ENCODE data around the gene SORCS1. TPM values are rescaled to one million over a fixed set of nuclear protein-coding genes. Genes with fewer than 3 reads are reported as not detected.

SORCS1 gene
- total and polyA plus RNA-seq, 4 donors, result 0.08 to 0.21 (median 0.09) TPM; not detected in 1

DNA sequence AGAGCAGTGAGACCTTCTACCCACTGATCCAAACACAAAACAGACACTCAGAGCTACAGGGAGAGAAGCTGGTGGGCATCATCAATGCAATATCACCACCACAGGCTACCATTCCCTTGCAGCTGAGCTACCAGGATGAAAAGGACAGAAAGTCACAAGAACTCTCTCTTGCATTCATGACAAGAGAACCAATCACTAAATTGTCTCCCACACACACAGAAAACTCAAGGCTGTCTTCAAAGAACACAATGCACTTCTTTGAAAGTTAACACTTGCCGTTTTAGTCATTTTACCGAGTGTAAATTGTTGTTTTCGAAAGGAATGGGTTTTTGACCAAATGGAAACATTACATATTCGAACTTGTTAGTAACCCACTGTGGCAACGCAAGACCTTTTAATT lies 626.6 kb downstream of the SORCS1 start:
- 80% methylated on average over 5 of the region's 5 CpGs for WGBS

DNA sequence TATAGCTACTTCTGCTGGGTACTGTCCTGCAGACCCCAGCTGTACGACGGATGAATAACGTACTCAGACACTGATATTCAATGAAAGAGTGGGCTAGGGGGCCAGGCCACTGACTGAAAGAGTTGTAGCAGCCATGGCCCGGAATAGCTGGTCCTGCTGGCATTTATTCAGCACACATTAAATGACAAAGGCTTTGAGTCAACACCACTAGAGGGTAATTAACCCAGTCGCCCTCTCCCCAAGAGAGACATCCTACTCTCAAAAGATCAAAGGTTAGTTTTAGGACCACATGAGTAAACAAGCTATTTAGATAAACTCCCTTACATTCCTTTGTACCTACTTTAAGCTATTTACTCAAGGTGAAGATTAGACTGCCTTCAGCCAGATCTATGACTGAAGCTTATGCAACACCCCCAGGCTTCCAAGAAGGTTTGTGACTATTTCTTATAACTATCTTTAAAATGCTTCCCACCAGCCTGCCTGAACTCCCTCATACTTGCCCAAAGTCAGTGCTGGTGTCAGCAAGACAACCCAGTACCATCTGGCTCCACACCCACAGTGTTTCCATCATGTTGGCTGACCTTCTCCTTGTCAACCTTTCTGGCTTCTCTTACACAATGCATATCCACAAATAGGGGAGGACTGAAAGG lies 629.1 kb downstream of the SORCS1 start:
- WGBS, result 58% methylated on average over 5 of the region's 5 CpGs
- H3K9me3 ChIP-seq (ENCODE audit: control insufficient read depth in 4 of 4, low read length in 3 of 4), result peaks cover 0 to 6% (median 0%) of the 10 kb centered on the region in 4 donors
- no peaks in the 10 kb centered on the region for H3K4me1 ChIP-seq (ENCODE audit: control insufficient read depth in 4 of 4, insufficient read depth in 4 of 4, low read length in 3 of 4)
- H3K27ac ChIP-seq (ENCODE audit: low read depth in 1 of 2, low read length in 2 of 2), result no peak overlapping the region
- no peak overlapping the region for H3K9ac ChIP-seq (ENCODE audit: low read depth in 1 of 2, low read length in 2 of 2)
- H3K4me3 ChIP-seq (ENCODE audit: low read depth in 1 of 3, low read length in 3 of 3), result no peak overlapping the region
- H3K27me3 ChIP-seq (ENCODE audit: control insufficient read depth in 4 of 4, insufficient read depth in 4 of 4, low read length in 3 of 4), result no peaks in the 10 kb centered on the region
- no peaks in the 10 kb centered on the region for H3K36me3 ChIP-seq (ENCODE audit: control insufficient read depth in 4 of 4, insufficient read depth in 3 of 4, low read depth in 1 of 4, low read length in 3 of 4)
- DNase-seq (ENCODE audit: low spot score), result no peak
- TF ChIP-seq RXRA (IDR thresholded peaks at IDR 0.05) (no peak), FOXA2 (IDR thresholded peaks at IDR 0.05) (no peak), GABPA (IDR thresholded peaks at IDR 0.05 in 1 of 2, conservative IDR thresholded peaks at IDR 0.05 in 1 of 2) (no peak), JUND (IDR thresholded peaks at IDR 0.05) (no peak), FOXA1 (IDR thresholded peaks at IDR 0.05) (no peak), EGR1 (IDR thresholded peaks at IDR 0.05; ENCODE audit: low read depth in 2 of 2) (no peak), HNF4A (conservative IDR thresholded peaks at IDR 0.05) (no peak), NR2F2 (IDR thresholded peaks at IDR 0.05) (no peak), TAF1 (conservative IDR thresholded peaks at IDR 0.05) (no peak), YY1 (IDR thresholded peaks at IDR 0.05) (no peak)
- TF ChIP-seq, protein P1, sequence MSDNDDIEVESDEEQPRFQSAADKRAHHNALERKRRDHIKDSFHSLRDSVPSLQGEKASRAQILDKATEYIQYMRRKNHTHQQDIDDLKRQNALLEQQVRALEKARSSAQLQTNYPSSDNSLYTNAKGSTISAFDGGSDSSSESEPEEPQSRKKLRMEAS (IDR thresholded peaks at IDR 0.05), result no peak
- TF ChIP-seq, protein P2, sequence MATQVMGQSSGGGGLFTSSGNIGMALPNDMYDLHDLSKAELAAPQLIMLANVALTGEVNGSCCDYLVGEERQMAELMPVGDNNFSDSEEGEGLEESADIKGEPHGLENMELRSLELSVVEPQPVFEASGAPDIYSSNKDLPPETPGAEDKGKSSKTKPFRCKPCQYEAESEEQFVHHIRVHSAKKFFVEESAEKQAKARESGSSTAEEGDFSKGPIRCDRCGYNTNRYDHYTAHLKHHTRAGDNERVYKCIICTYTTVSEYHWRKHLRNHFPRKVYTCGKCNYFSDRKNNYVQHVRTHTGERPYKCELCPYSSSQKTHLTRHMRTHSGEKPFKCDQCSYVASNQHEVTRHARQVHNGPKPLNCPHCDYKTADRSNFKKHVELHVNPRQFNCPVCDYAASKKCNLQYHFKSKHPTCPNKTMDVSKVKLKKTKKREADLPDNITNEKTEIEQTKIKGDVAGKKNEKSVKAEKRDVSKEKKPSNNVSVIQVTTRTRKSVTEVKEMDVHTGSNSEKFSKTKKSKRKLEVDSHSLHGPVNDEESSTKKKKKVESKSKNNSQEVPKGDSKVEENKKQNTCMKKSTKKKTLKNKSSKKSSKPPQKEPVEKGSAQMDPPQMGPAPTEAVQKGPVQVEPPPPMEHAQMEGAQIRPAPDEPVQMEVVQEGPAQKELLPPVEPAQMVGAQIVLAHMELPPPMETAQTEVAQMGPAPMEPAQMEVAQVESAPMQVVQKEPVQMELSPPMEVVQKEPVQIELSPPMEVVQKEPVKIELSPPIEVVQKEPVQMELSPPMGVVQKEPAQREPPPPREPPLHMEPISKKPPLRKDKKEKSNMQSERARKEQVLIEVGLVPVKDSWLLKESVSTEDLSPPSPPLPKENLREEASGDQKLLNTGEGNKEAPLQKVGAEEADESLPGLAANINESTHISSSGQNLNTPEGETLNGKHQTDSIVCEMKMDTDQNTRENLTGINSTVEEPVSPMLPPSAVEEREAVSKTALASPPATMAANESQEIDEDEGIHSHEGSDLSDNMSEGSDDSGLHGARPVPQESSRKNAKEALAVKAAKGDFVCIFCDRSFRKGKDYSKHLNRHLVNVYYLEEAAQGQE (IDR thresholded peaks at IDR 0.05), result no peak

More for the DNA sequence above, 626.6 kb downstream of the SORCS1 start:
- H3K36me3 ChIP-seq (ENCODE audit: control insufficient read depth in 4 of 4, insufficient read depth in 3 of 4, low read depth in 1 of 4, low read length in 3 of 4), result no peaks in the 10 kb centered on the region
- no peak overlapping the region for H3K9ac ChIP-seq (ENCODE audit: low read depth in 1 of 2, low read length in 2 of 2)
- no peaks in the 10 kb centered on the region for H3K27me3 ChIP-seq (ENCODE audit: control insufficient read depth in 4 of 4, insufficient read depth in 4 of 4, low read length in 3 of 4)
- no peaks in the 10 kb centered on the region for H3K4me1 ChIP-seq (ENCODE audit: control insufficient read depth in 4 of 4, insufficient read depth in 4 of 4, low read length in 3 of 4)
- H3K4me3 ChIP-seq (ENCODE audit: low read depth in 1 of 3, low read length in 3 of 3), result no peak overlapping the region
- H3K9me3 ChIP-seq (ENCODE audit: control insufficient read depth in 4 of 4, low read length in 3 of 4), result peaks cover 0 to 6% (median 0%) of the 10 kb centered on the region in 4 donors
- TF ChIP-seq, protein P3, sequence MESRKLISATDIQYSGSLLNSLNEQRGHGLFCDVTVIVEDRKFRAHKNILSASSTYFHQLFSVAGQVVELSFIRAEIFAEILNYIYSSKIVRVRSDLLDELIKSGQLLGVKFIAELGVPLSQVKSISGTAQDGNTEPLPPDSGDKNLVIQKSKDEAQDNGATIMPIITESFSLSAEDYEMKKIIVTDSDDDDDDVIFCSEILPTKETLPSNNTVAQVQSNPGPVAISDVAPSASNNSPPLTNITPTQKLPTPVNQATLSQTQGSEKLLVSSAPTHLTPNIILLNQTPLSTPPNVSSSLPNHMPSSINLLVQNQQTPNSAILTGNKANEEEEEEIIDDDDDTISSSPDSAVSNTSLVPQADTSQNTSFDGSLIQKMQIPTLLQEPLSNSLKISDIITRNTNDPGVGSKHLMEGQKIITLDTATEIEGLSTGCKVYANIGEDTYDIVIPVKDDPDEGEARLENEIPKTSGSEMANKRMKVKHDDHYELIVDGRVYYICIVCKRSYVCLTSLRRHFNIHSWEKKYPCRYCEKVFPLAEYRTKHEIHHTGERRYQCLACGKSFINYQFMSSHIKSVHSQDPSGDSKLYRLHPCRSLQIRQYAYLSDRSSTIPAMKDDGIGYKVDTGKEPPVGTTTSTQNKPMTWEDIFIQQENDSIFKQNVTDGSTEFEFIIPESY (IDR thresholded peaks at IDR 0.05), result no peak
- TF ChIP-seq, protein P4, sequence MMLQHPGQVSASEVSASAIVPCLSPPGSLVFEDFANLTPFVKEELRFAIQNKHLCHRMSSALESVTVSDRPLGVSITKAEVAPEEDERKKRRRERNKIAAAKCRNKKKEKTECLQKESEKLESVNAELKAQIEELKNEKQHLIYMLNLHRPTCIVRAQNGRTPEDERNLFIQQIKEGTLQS (IDR thresholded peaks at IDR 0.05), result no peak
- TF ChIP-seq RAD21 (IDR thresholded peaks at IDR 0.05), result no peak
- TF ChIP-seq GABPA (IDR thresholded peaks at IDR 0.05 in 1 of 2, conservative IDR thresholded peaks at IDR 0.05 in 1 of 2), result no peak
- TF ChIP-seq FOXA1 (IDR thresholded peaks at IDR 0.05), result no peak
- TF ChIP-seq EGR1 (IDR thresholded peaks at IDR 0.05; ENCODE audit: low read depth in 2 of 2), result no peak
- H3K27ac ChIP-seq (ENCODE audit: low read depth in 1 of 2, low read length in 2 of 2), result no peak overlapping the region
- no peak for DNase-seq (ENCODE audit: low spot score)
